Measurements from ENCODE around the gene BCL7A.

Gene BCL7A

GRCh38 chr12:122031342-122032216 lies 9.9 kb downstream of the BCL7A start:
- H3K36me3 ChIP-seq (ENCODE audit: low read length): peaks cover 32% of the 10 kb centered on the region
- H3K79me2 ChIP-seq (ENCODE audit: insufficient read depth, low read length): peaks cover 98% of the 10 kb centered on the region
- peak overlapping the region; percentile 100 for H3K27ac ChIP-seq (ENCODE audit: low read depth, low read length)
- peaks cover 4% of the 10 kb centered on the region; the same call in 1 of the 2 replicates for H4K20me1 ChIP-seq (ENCODE audit: low read depth, low read length)
- H2AFZ ChIP-seq (ENCODE audit: low read depth, low read length, severe bottlenecking): no peak overlapping the region
- H3K27me3 ChIP-seq (ENCODE audit: low read length): no peaks in the 10 kb centered on the region
- peak overlapping the region; percentile 68; the same call in 1 of the 2 replicates for H3K9ac ChIP-seq (ENCODE audit: low read length)
- no peak overlapping the region for H3K4me3 ChIP-seq (ENCODE audit: insufficient read depth, low read length, poor library complexity, severe bottlenecking)
- TF ChIP-seq EZH2phosphoT487 (conservative IDR thresholded peaks at IDR 0.05; ENCODE audit: low read length): no peak
- TF ChIP-seq, protein P1, sequence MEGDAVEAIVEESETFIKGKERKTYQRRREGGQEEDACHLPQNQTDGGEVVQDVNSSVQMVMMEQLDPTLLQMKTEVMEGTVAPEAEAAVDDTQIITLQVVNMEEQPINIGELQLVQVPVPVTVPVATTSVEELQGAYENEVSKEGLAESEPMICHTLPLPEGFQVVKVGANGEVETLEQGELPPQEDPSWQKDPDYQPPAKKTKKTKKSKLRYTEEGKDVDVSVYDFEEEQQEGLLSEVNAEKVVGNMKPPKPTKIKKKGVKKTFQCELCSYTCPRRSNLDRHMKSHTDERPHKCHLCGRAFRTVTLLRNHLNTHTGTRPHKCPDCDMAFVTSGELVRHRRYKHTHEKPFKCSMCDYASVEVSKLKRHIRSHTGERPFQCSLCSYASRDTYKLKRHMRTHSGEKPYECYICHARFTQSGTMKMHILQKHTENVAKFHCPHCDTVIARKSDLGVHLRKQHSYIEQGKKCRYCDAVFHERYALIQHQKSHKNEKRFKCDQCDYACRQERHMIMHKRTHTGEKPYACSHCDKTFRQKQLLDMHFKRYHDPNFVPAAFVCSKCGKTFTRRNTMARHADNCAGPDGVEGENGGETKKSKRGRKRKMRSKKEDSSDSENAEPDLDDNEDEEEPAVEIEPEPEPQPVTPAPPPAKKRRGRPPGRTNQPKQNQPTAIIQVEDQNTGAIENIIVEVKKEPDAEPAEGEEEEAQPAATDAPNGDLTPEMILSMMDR (IDR thresholded peaks at IDR 0.05; ENCODE audit: insufficient read depth, low read length, poor library complexity, severe bottlenecking): no peak
- H3F3A ChIP-seq (ENCODE audit: insufficient read depth): peaks cover 52% of the 10 kb centered on the region
- H3K9me2 ChIP-seq (replicated peaks; ENCODE audit: insufficient read depth, low read length): no peaks in the 10 kb centered on the region
- H3K9me3 ChIP-seq (ENCODE audit: insufficient read depth, low read length): no peaks in the 10 kb centered on the region
- H3K4me2 ChIP-seq (ENCODE audit: low read depth, low read length, poor library complexity, severe bottlenecking): peak overlapping the region; percentile 19

DNA sequence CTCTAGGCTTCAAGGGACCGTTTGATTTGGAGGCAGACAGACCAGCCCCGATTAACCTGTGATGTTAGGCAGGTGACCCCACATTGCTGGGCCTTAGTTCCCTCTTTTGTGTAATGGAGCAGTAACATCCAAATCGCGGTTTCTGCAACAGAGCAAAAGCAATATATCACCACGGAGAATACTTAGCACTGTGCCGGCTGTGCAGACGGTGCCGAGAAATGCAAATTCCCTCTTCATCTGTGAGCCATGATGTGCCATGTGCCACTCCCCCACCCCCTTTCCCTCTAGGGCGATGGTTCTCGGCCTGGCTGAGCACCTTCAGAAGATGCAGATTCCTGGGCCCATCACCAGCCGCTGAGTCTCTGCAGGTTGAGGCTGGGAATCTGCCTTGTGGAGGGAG lies 10.9 kb downstream of the BCL7A start:
- Histone ChIP-seq H3K4me3 (ENCODE audit: insufficient read depth, low read length, poor library complexity, severe bottlenecking) (no peak overlapping the region), H3F3A (ENCODE audit: insufficient read depth) (peaks cover 42% of the 10 kb centered on the region), H2AFZ (ENCODE audit: low read depth, low read length, severe bottlenecking) (no peak overlapping the region), H3K27me3 (ENCODE audit: low read length) (no peaks in the 10 kb centered on the region), H3K36me3 (ENCODE audit: low read length) (peaks cover 37% of the 10 kb centered on the region), H4K20me1 (ENCODE audit: low read depth, low read length) (peaks cover 4% of the 10 kb centered on the region; the same call in 1 of the 2 replicates), H3K9ac (ENCODE audit: low read length) (peak overlapping the region; percentile 68; the same call in 1 of the 2 replicates), H3K9me3 (ENCODE audit: insufficient read depth, low read length) (no peaks in the 10 kb centered on the region), H3K9me2 (replicated peaks; ENCODE audit: insufficient read depth, low read length) (no peaks in the 10 kb centered on the region), H3K79me2 (ENCODE audit: insufficient read depth, low read length) (peaks cover 98% of the 10 kb centered on the region), H3K27ac (ENCODE audit: low read depth, low read length) (peak overlapping the region; percentile 100), H3K4me2 (ENCODE audit: low read depth, low read length, poor library complexity, severe bottlenecking) (peak overlapping the region; percentile 19)
- no peak for TF ChIP-seq EZH2phosphoT487 (conservative IDR thresholded peaks at IDR 0.05; ENCODE audit: low read length)
- TF ChIP-seq, protein P1 (IDR thresholded peaks at IDR 0.05; ENCODE audit: insufficient read depth, low read length, poor library complexity, severe bottlenecking): no peak

DNA sequence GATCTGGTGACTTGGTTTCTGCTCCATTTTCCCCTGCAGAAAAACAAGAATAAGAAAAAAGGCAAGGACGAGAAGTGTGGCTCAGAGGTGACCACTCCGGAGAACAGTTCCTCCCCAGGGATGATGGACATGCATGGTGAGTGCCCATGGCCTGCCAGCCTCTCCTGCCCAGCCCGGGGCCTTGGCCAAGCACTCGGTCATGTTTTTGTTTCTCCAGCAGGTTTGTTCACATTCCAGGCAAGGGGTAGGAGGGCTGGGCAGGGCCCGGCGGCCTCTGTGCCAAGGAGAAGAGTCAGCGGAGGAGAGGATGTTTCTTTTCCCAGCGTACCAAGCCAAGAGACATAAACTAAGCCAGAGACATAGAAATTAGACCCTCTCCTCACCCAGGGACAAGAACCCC lies 13.6 kb downstream of the BCL7A start:
- peaks cover 8% of the 10 kb centered on the region; the same call in 1 of the 2 replicates for H4K20me1 ChIP-seq (ENCODE audit: low read depth, low read length)
- no peaks in the 10 kb centered on the region for H3K27me3 ChIP-seq (ENCODE audit: low read length)
- peaks cover 47% of the 10 kb centered on the region for H3K36me3 ChIP-seq (ENCODE audit: low read length)
- H3F3A ChIP-seq (ENCODE audit: insufficient read depth): peaks cover 25% of the 10 kb centered on the region
- no peak overlapping the region for H3K9ac ChIP-seq (ENCODE audit: low read length)
- no peak overlapping the region for H3K4me2 ChIP-seq (ENCODE audit: low read depth, low read length, poor library complexity, severe bottlenecking)
- H2AFZ ChIP-seq (ENCODE audit: low read depth, low read length, severe bottlenecking): no peak overlapping the region
- no peak overlapping the region for H3K27ac ChIP-seq (ENCODE audit: low read depth, low read length)
- H3K79me2 ChIP-seq (ENCODE audit: insufficient read depth, low read length): peaks cover 89% of the 10 kb centered on the region
- TF ChIP-seq EZH2phosphoT487 (conservative IDR thresholded peaks at IDR 0.05; ENCODE audit: low read length): no peak
- TF ChIP-seq, protein P1 (IDR thresholded peaks at IDR 0.05; ENCODE audit: insufficient read depth, low read length, poor library complexity, severe bottlenecking): no peak
- no peaks in the 10 kb centered on the region for H3K9me3 ChIP-seq (ENCODE audit: insufficient read depth, low read length)
- no peak overlapping the region for H3K4me3 ChIP-seq (ENCODE audit: insufficient read depth, low read length, poor library complexity, severe bottlenecking)
- no peaks in the 10 kb centered on the region for H3K9me2 ChIP-seq (replicated peaks; ENCODE audit: insufficient read depth, low read length)

All from SU-DHL-6 (cell line).